ENCODE results near the gene HDAC5.

DNA sequence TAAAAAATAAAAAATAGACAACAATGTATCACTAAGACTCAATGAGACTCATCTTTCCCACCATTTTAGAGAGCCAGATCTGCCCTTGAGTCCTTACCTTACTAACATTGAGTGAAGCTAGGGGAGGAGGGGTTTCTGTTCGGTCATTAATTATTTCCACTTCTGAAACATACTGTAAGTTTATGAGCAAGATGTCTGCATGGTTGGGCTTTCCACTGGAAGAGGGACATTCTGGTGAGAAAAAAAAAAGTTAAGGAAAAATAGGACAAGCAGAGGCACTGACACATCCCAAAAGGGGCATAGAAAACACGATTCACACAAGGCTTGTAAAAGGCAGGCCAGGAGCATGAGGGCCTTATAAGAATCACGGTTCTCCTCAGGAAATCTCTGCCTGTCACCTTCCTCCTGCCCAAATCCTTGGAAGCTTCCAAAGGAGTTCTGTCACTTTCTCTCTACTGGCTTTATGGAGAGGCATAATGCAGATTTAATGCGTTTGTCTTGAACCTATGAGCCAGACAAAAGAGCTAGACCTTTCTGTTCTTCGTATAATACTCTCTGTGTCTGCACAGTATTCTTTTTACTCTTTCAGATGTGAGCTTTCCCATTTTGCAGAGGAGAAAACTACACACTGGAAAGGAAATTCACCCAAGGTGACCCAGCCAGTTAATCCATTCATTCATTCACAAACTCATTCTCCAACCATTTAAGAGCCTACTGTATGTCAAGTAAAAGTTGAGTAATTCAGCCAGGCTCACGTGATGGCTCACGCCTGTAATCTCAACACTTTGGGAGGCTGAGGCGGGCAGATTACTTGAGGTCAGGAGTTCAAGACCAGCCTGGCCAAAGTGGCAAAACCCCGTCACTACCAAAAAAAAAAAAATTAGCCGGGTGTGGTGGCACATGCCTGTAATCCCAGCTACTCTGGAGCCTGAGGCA lies 59.5 kb downstream of the HDAC5 start:
- TF ChIP-seq, protein P1, sequence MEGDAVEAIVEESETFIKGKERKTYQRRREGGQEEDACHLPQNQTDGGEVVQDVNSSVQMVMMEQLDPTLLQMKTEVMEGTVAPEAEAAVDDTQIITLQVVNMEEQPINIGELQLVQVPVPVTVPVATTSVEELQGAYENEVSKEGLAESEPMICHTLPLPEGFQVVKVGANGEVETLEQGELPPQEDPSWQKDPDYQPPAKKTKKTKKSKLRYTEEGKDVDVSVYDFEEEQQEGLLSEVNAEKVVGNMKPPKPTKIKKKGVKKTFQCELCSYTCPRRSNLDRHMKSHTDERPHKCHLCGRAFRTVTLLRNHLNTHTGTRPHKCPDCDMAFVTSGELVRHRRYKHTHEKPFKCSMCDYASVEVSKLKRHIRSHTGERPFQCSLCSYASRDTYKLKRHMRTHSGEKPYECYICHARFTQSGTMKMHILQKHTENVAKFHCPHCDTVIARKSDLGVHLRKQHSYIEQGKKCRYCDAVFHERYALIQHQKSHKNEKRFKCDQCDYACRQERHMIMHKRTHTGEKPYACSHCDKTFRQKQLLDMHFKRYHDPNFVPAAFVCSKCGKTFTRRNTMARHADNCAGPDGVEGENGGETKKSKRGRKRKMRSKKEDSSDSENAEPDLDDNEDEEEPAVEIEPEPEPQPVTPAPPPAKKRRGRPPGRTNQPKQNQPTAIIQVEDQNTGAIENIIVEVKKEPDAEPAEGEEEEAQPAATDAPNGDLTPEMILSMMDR (IDR thresholded peaks at IDR 0.05; ENCODE audit: low read length): no peak
- no peak for TF ChIP-seq EZH2 (IDR thresholded peaks at IDR 0.05; ENCODE audit: borderline replicate concordance, low read length)

Data from OCI-LY1 (cell line).